ENCODE measurements around the gene MEPE.

MEPE gene

DNA sequence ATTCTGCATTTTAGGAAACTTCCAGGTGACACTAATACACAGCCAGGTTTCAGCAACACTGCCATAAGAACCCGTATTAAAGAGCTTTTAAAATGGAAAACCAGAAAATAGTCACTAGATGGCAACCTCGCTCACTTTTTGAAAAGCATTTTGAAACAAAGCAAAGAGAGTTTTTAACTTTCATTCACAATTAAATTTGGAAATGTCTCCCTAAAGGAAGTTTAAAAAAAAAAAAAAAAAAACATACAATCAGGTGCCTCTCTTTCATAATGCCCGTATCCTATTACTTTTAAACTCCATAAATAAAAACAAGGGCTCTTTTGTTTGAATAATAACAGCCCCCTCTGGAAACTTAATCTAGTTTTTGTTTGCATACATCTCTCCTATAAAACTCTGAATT lies 20.3 kb downstream of the MEPE start:
- H3K9me3 Mint-ChIP-seq: no peaks in the 10 kb centered on the region
- no peak overlapping the region for H3K27ac Mint-ChIP-seq
- peaks cover 4% of the 10 kb centered on the region for H3K27me3 Mint-ChIP-seq (ENCODE audit: low read depth)
- no peak overlapping the region for H3K4me3 Mint-ChIP-seq
- peak; percentile 50 to 61 (median 55) for TF ChIP-seq CTCF (IDR thresholded peaks at IDR 0.05; ENCODE audit: unreplicated experiment in 3 of 3)
- H3K4me1 Mint-ChIP-seq: no peaks in the 10 kb centered on the region
- no peaks in the 10 kb centered on the region for H3K36me3 Mint-ChIP-seq (ENCODE audit: low read depth)

DNA sequence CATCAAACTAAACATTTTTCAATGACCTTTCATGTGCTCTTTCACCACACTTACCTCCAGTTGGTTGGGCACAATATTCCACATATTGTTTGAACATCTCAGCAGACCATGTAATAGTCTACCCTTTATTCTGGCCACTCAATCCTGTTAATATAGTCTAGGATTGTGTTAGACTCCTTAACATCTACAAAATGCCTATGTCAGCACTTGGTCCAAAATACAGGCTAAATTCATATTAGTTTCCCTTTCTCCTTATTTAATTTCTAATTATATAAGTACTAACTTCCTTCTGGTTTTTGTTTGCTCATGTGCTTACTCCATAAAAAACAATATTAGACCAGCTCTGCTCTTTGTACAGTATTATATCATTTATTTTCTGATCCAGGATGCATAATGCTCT lies 21.1 kb downstream of the MEPE start:
- Mint-ChIP-seq H3K36me3 (ENCODE audit: low read depth) (no peaks in the 10 kb centered on the region), H3K27me3 (ENCODE audit: low read depth) (peaks cover 4% of the 10 kb centered on the region), H3K4me3 (no peak overlapping the region), H3K4me1 (no peaks in the 10 kb centered on the region), H3K27ac (no peak overlapping the region), H3K9me3 (no peaks in the 10 kb centered on the region)
- no peak for TF ChIP-seq CTCF (IDR thresholded peaks at IDR 0.05; ENCODE audit: unreplicated experiment in 3 of 3)

DNA sequence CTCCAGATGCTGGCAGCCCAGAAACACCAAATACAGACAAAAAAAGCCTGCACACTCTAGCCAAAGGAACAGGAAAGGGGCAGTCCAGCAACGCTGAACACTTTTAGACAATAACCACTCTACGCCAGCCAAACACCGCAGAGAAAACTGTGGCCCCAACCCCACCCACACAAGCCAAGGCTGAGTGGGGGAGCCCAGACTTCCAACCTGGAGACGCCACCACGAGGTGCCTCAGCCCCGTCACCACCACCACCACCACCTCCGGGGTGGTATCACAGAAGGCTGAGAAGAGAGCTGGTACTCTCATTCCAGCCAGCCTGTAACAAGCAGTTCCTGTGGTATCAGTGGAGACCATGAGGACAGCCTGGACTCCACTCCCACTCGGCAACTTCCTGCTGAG lies 22.8 kb downstream of the MEPE start:
- Mint-ChIP-seq H3K27ac (no peak overlapping the region), H3K27me3 (ENCODE audit: low read depth) (no peaks in the 10 kb centered on the region), H3K4me3 (no peak overlapping the region), H3K36me3 (ENCODE audit: low read depth) (no peaks in the 10 kb centered on the region), H3K9me3 (no peaks in the 10 kb centered on the region), H3K4me1 (no peaks in the 10 kb centered on the region)
- no peak for TF ChIP-seq CTCF (IDR thresholded peaks at IDR 0.05; ENCODE audit: unreplicated experiment in 3 of 3)

- no peak for TF ChIP-seq CTCF (IDR thresholded peaks at IDR 0.05; ENCODE audit: unreplicated experiment in 3 of 3)
- no peaks in the 10 kb centered on the region for H3K27me3 Mint-ChIP-seq (ENCODE audit: low read depth)
- no peaks in the 10 kb centered on the region for H3K9me3 Mint-ChIP-seq
- no peaks in the 10 kb centered on the region for H3K4me1 Mint-ChIP-seq
- H3K4me3 Mint-ChIP-seq: no peak overlapping the region
- H3K36me3 Mint-ChIP-seq (ENCODE audit: low read depth): no peaks in the 10 kb centered on the region
- no peak overlapping the region for H3K27ac Mint-ChIP-seq
These were observed 24.0 kb downstream of the MEPE start for GRCh38 chr4:87856816-87857215.

DNA sequence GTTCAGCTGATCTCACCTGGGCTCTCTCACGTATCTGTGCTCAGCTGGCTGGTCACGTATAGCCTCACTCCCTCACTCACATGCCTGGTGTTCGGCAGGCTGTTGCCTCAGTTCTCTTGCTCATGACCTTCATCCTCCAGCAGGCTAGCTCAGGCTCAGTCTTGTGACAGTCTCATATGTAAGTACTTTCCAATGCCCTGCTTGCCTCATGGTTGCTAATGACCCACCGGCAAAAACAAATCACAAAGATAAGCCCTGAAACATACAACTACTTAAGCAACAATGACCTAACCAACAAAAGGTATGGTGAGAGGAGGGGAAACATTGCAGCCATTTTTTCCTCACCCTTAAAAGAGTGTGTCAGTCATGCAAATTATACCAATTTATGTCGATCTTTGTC lies 25.0 kb downstream of the MEPE start:
- Mint-ChIP-seq H3K36me3 (ENCODE audit: low read depth) (no peaks in the 10 kb centered on the region), H3K9me3 (no peaks in the 10 kb centered on the region), H3K4me1 (no peaks in the 10 kb centered on the region), H3K27me3 (ENCODE audit: low read depth) (no peaks in the 10 kb centered on the region), H3K27ac (no peak overlapping the region), H3K4me3 (no peak overlapping the region)
- no peak for TF ChIP-seq CTCF (IDR thresholded peaks at IDR 0.05; ENCODE audit: unreplicated experiment in 3 of 3)

DNA sequence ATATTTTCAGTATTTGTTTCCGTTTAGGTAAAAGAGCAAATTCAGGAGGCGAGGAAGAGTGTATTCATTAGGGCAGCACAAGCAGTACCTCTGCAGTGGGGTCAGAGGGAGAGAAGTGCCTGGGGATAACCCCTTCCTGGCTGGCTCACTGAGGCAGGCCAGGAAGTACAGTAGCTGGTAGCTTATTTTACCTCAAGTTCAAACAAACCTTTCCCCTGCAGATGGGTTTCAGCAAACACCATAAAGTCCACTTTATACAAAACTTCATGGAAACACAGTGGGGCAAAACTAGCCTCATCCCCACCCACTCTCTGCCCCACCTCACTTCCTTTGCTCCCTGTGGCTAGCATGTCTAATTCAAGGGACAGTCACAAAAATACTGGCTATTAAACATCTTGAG lies 29.5 kb downstream of the MEPE start:
- H3K4me3 Mint-ChIP-seq: no peak overlapping the region
- no peaks in the 10 kb centered on the region for H3K27me3 Mint-ChIP-seq (ENCODE audit: low read depth)
- peaks cover 13% of the 10 kb centered on the region for H3K4me1 Mint-ChIP-seq
- no peak overlapping the region for H3K27ac Mint-ChIP-seq
- no peaks in the 10 kb centered on the region for H3K36me3 Mint-ChIP-seq (ENCODE audit: low read depth)
- TF ChIP-seq CTCF (IDR thresholded peaks at IDR 0.05; ENCODE audit: unreplicated experiment in 3 of 3): no peak
- H3K9me3 Mint-ChIP-seq: no peaks in the 10 kb centered on the region

All from nephron (organoid).